Esophagus muscularis mucosa (tissue), 4 donors: ENCODE measurements around the gene DGKB. TPM values are rescaled to one million over a fixed set of nuclear protein-coding genes. Genes with fewer than 3 reads are reported as not detected.

ENCODE experiments used
- DNase-seq: peaks from one replicate; pipeline ENCODE4 v3.0.0-alpha.2; 2017; ENCODE audit errors: extremely low spot score
- H3K27ac ChIP-seq, 4 donors: fragments of 200-600 bp; sonication (generic); replicated peaks in 1 of 4; 1 replicate in 3 of 4; 2 replicates in 1 of 4; pipeline ENCODE4 v1.5.1; 2016 to 2019; ENCODE audit warnings: mild to moderate bottlenecking in 1 of 4
- H3K27me3 ChIP-seq, 4 donors: fragments of 200-600 bp; sonication (generic); one replicate each; pipeline versions ENCODE4 v1.5.1 to v1.6.0; 2016 to 2019
- H3K36me3 ChIP-seq, 4 donors: fragments of 200-600 bp; sonication (generic); one replicate each; pipeline ENCODE4 v1.5.1; 2016 to 2019
- H3K4me1 ChIP-seq, 4 donors: fragments of 200-600 bp; sonication (generic); one replicate each; pipeline ENCODE4 v1.5.1; 2016 to 2019
- H3K4me3 ChIP-seq, 4 donors: fragments of 200-600 bp; sonication (generic); 1 replicate in 2 of 4; 2 replicates in 2 of 4; pipeline ENCODE4 v1.5.1; 2016 to 2019; ENCODE audit warnings: mild to moderate bottlenecking in 4 of 4, moderate library complexity in 1 of 4
- H3K9me3 ChIP-seq, 4 donors: fragments of 200-600 bp; sonication (generic); 1 replicate in 3 of 4; 2 replicates in 1 of 4; pipeline ENCODE4 v1.5.1; 2016 to 2019
- EP300 ChIP-seq: sonication (generic); formaldehyde crosslinking; IDR thresholded peaks from one replicate; pipeline ENCODE4 v1.6.1; 2017; ENCODE audit warnings: antibody characterized with exemption
- POLR2A ChIP-seq: fragments of 450-650 bp; IDR thresholded peaks from one replicate; pipeline ENCODE4 v1.6.1; 2017; ENCODE audit warnings: antibody characterized with exemption, moderate library complexity, mild to moderate bottlenecking, low read depth
- POLR2AphosphoS5 ChIP-seq, 2 donors: sonication (generic); formaldehyde crosslinking; IDR thresholded peaks; one replicate each; pipeline ENCODE4 v1.6.1; 2017; ENCODE audit warnings: antibody characterized with exemption in 2 of 2
- WGBS: methylation state at CpG from one replicate; pipeline ENCODE4 v1.1.5; 2018; 5-methylcytosine and 5-hydroxymethylcytosine counted together
- intact Hi-C: fragments of 100-400 bp; cut with DNase I; formaldehyde crosslinking; loops from one replicate; pipeline ENCODE4 v1.15.1; 2023
- total RNA-seq, 4 donors: library from RNA; depleted of rRNA; stranded (reverse); fragments of >200 nt; gene quantifications; one replicate each; pipeline versions ENCODE4 v1.1.0 to v1.2.1, GENCODE V29; 2016
- TF ChIP-seq, protein P1 (sequence below), 3 experiments: fragments of 200-600 bp in 2 of 3; fragments of 450-650 bp in 1 of 3; sonication (generic) in 2 of 3; IDR thresholded peaks; one replicate each; pipeline ENCODE4 v1.5.1; 2017 to 2019; ENCODE audit warnings: antibody characterized with exemption in 3 of 3, mild to moderate bottlenecking in 2 of 3, moderate library complexity in 1 of 3

DGKB gene
- total RNA-seq, 4 donors from 2014 or later: 10.4 to 18.5 (median 16.0) TPM

- intact Hi-C loops: no loop called here
- 96% methylated on average over 12 of the region's 12 CpGs for WGBS
- Histone ChIP-seq H3K9me3 (peaks cover 0 to 16% (median 5%) of the 10 kb centered on the region in 4 donors), H3K4me3 (no peak overlapping the region), H3K27me3 (no peaks in the 10 kb centered on the region), H3K4me1 (no peaks in the 10 kb centered on the region), H3K36me3 (no peaks in the 10 kb centered on the region), H3K27ac (no peak overlapping the region)
- no peak for DNase-seq
- TF ChIP-seq POLR2AphosphoS5 (IDR thresholded peaks at IDR 0.05): no peak
Measured at GRCh38 chr7:14739841-14740185, 162.7 kb downstream of the DGKB start.

DNA sequence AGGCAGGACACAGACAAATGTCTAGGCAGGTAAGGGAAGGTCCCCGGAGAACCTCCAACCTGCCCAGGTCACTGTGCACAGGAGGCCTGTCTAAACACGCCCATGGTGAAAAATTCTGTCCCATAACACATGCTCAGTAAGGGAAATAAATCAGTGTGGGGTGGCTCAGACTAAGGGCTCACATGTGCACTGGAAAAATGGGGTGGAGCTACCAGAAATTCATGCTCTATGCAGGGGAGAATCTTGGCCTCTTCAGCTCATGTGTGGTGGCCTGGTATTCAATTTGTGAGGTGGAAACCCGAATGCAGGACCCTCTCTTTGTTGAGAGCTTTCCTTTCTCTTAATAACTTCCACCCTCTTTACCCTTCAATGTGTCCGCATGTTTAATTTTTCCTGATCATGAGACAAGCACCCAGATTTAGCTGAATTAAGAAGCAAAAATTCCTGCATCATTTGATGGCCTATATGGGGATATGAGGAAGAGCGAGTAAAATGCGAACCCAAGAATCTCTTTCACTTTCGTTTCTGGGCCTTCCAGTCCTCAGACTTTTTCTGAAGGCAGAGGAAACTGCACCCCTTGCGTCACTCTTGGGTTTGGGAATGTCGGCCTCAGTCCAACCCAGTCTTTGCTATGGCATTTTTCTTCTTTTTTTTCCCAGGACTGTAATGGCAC is 163.2 kb downstream of the DGKB start:
- intact Hi-C loops: no loop called here
- Histone ChIP-seq H3K4me3 (no peak overlapping the region), H3K4me1 (no peaks in the 10 kb centered on the region), H3K27me3 (no peaks in the 10 kb centered on the region), H3K27ac (no peak overlapping the region), H3K36me3 (no peaks in the 10 kb centered on the region), H3K9me3 (peaks cover 0 to 16% (median 5%) of the 10 kb centered on the region in 4 donors)
- no peak for TF ChIP-seq EP300
- TF ChIP-seq, protein P1, sequence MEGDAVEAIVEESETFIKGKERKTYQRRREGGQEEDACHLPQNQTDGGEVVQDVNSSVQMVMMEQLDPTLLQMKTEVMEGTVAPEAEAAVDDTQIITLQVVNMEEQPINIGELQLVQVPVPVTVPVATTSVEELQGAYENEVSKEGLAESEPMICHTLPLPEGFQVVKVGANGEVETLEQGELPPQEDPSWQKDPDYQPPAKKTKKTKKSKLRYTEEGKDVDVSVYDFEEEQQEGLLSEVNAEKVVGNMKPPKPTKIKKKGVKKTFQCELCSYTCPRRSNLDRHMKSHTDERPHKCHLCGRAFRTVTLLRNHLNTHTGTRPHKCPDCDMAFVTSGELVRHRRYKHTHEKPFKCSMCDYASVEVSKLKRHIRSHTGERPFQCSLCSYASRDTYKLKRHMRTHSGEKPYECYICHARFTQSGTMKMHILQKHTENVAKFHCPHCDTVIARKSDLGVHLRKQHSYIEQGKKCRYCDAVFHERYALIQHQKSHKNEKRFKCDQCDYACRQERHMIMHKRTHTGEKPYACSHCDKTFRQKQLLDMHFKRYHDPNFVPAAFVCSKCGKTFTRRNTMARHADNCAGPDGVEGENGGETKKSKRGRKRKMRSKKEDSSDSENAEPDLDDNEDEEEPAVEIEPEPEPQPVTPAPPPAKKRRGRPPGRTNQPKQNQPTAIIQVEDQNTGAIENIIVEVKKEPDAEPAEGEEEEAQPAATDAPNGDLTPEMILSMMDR (IDR thresholded peaks at IDR 0.05): no peak
- no peak for TF ChIP-seq POLR2A
- no peak for TF ChIP-seq POLR2AphosphoS5 (IDR thresholded peaks at IDR 0.05)
- no peak for DNase-seq
- WGBS: 89% methylated on average over 9 of the region's 9 CpGs

GRCh38 chr7:14738086-14738485 is 164.5 kb downstream of the DGKB start:
- 39% methylated on average over 1 of the region's 1 CpG for WGBS
- Histone ChIP-seq H3K9me3 (peaks cover 0 to 9% (median 5%) of the 10 kb centered on the region in 4 donors), H3K27ac (no peak overlapping the region), H3K4me3 (no peak overlapping the region), H3K27me3 (no peaks in the 10 kb centered on the region), H3K36me3 (no peaks in the 10 kb centered on the region), H3K4me1 (no peaks in the 10 kb centered on the region)
- DNase-seq: no peak
- TF ChIP-seq, protein P1 (IDR thresholded peaks at IDR 0.05): no peak
- TF ChIP-seq POLR2AphosphoS5 (IDR thresholded peaks at IDR 0.05): no peak
- intact Hi-C loops: no loop called here

DNA sequence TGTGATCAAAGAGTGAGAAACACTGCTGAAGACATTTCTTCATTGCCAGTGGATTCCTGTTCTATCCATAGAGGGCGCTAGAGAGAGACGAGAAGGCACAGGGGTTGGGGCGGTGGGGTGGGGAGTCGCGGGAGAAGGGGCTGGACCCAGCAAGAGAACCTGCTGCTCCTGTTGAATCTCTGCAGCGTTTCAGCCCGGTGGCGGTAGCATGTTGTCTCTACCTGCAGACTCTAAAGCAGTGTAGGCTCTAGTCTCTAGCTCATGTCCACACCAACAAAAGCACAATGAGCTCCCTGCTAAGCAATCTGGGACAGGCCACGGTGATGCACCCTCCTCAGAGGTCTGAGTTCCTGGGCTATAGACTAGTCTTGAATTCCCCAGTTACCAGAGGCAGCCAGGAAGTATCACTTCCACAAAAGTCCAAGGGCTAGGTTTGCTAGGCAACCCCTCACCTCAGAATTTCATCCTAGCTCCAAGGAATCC is 167.7 kb downstream of the DGKB start:
- intact Hi-C loops: no loop called here
- TF ChIP-seq, protein P1 (IDR thresholded peaks at IDR 0.05): peak in 1 of 3 experiments; percentile 7
- TF ChIP-seq POLR2A: no peak
- Histone ChIP-seq H3K4me3 (no peak overlapping the region), H3K36me3 (no peaks in the 10 kb centered on the region), H3K27ac (no peak overlapping the region), H3K4me1 (no peaks in the 10 kb centered on the region), H3K9me3 (no peaks in the 10 kb centered on the region), H3K27me3 (no peaks in the 10 kb centered on the region)
- WGBS: 55% methylated on average over 8 of the region's 9 CpGs
- no peak for DNase-seq

DNA sequence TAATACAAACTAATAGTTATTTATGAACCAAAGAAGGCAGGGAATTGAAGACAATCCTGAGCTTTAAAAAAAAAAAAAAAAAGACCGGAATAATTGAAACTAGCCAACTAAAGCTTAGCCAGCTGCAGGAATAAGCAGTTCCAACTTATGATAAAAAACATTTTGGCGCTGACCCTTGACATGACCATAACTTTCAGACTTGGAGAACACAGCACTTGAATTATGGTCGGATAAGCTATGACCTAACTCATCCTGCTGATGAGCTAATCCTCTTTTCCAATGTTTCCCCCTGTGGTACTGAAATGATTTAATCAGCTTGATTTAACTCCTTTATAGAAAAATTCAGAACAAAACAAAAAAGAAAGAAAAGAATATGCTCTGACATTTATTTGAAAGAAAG is 181.8 kb downstream of the DGKB start:
- intact Hi-C loops: loop anchor here (10.0 kb wide), 1 partner anchor 184 kb away; the partner anchor contains the start of gene DGKB

GRCh38 chr7:14717816-14718215 is 184.7 kb downstream of the DGKB start:
- intact Hi-C loops: loop anchor here (2.0 kb wide), 1 partner anchor 299 kb away; no protein-coding TSS in a partner anchor
- H3K4me3 ChIP-seq: no peak overlapping the region
- no peak for DNase-seq
- TF ChIP-seq, protein P1 (IDR thresholded peaks at IDR 0.05): peak; percentile 61 to 65 (median 63)
- no peak for TF ChIP-seq POLR2A
- H3K27me3 ChIP-seq: no peaks in the 10 kb centered on the region
- H3K27ac ChIP-seq: no peak overlapping the region
- no peaks in the 10 kb centered on the region for H3K9me3 ChIP-seq
- WGBS: 12% methylated on average over 1 of the region's 1 CpG
- H3K4me1 ChIP-seq: peaks cover 0 to 4% (median 1%) of the 10 kb centered on the region in 4 donors
- no peaks in the 10 kb centered on the region for H3K36me3 ChIP-seq

More for the DNA sequence above, 181.8 kb downstream of the DGKB start:
- Histone ChIP-seq H3K27ac (no peak overlapping the region), H3K36me3 (no peaks in the 10 kb centered on the region), H3K4me1 (peaks cover 0 to 14% (median 1%) of the 10 kb centered on the region in 4 donors), H3K4me3 (no peak overlapping the region), H3K9me3 (no peaks in the 10 kb centered on the region), H3K27me3 (no peaks in the 10 kb centered on the region)
- no peak for TF ChIP-seq POLR2AphosphoS5 (IDR thresholded peaks at IDR 0.05)
- no peak for TF ChIP-seq EP300
- 44% methylated on average over 3 of the region's 3 CpGs for WGBS
- no peak for DNase-seq
